GM21737 (cell line): ENCODE data around the gene MEPCE.

ENCODE experiments used
- ATAC-seq: cut with Tn5 transposase; IDR thresholded peaks from one replicate; pipeline ENCODE4 v1.9.1; 2021; ENCODE audit warnings: mild to moderate bottlenecking, moderate library complexity; ENCODE audit not compliant: unreplicated experiment

The MEPCE gene

GRCh38 chr7:100456562-100456961, 26.9 kb downstream of the MEPCE start:
- ATAC-seq = no peak

- no peak for ATAC-seq
Measured at GRCh38 chr7:100457033-100457432, 27.4 kb downstream of the MEPCE start.

DNA sequence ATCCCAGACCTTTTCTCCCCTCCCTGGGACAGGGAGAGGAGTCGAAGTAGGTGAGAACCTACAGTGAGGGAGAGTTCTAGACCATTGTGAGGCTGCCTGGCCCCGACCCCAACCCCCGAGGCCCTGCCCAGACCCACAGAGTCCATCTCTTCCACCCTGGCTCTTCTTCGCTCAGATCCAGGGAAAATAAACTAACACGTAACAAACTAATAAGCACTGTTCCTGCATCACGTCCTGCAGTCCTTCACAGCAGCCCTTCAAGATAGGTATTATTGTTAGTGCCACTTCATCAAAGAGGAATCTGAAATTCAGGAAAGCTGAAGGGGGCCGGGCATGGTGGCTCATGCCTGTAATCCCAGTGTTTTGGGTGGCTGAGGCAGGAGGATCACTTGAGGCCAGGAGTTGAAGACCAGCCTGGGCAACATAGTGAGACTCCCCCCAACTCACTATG, 34.6 kb downstream of the MEPCE start, which contains the start of gene SPACDR:
Gene SPACDR, minus strand, starts transcription at position 51 of the 451 bp plus-strand sequence. CDS start 235 bp downstream, outside the sequence.
- ATAC-seq = no peak

DNA sequence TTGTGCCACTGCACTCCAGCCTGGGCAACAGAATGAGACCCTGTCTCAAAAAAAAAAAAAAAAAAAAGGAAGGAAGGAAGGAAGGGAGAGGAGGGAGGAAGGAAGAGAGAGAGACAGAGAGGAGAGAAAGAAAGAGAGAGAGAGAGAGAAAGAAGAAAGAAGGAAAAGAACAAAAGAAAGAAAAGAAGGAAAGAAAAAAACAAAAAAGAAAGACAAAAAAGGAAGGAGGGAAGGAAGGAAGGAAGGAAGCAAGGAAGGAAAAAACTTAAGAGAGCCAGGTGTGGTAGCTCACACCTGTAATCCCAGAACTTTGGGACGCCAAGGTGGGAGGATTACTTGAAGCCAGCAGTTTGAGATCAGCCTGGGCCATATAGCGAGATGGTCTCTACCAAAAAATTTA, 35.2 kb downstream of the MEPCE start:
- ATAC-seq = no peak

GRCh38 chr7:100465299-100465698, 35.7 kb downstream of the MEPCE start:
- no peak for ATAC-seq

DNA sequence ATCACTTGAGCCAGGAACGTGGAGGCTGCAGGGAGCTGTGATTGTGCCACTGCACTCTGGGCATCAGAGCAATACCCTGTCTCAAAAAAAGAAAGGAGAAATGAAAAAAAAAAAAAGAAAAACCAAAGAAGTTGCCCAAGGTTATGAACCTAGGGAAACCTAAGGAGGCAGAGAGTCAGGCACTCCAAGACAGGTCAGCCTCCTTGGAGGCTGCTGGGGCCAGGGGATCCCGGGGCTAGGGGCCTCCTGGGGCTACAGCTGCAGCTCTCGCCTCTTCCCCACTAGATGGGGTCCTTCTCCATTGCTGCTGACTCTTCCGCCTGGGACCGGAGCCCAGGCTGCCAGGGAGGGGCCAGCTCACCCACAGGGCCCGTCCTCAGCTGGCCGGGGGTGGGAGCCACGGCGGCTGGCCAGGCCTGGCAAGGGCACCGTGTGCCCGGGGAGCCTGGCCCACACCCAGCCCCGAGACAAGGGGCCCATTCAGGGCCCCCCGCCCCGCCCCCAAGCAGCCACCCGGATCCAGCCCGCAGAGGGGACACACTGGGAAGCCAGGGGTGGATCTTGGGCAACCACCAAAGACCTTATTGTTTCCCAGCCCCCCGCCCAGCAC, 36.2 kb downstream of the MEPCE start:
- ATAC-seq = no peak

GRCh38 chr7:100466653-100467605, 37.3 kb downstream of the MEPCE start:
- ATAC-seq = no peak

DNA sequence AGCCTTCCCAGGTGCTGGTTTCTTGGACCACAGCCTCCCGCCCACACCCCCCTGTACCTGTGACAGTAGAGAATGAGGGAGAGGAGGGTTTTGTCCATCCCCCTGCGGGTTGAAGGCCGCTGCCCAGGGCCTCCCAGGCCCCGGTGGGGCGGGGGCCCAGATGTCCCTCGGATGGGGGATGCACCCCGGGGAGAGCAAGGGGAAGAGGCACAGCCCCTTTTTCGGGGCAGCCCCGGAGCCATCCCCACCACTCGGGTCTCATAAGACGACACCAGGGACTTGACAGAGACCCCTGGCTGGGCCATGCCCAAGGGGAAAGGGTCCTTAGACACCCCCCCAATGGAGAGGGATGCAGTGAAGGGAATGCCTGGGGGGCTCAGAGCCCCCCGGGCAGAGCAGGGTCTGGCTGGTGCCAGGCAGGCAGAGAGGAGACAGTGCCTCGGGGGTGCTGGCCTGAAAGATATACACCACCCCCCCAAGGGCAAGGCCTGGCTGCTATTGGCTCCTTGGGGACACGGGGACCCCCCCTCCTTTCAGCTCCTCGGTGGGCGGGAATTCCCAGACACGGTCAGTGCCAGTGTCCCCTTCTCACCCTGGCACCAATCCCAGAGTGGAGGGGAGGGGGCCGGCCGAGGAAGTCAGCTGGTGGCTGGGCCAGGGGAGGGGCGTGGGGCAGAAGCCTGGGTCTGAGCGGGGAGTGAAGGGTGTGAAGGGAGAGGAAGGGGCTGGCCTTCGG, 38.2 kb downstream of the MEPCE start:
- no peak for ATAC-seq

- ATAC-seq = no peak
Measured at GRCh38 chr7:100469227-100470044, 39.8 kb downstream of the MEPCE start.

GRCh38 chr7:100471021-100471420, 41.4 kb downstream of the MEPCE start:
- ATAC-seq = no peak

DNA sequence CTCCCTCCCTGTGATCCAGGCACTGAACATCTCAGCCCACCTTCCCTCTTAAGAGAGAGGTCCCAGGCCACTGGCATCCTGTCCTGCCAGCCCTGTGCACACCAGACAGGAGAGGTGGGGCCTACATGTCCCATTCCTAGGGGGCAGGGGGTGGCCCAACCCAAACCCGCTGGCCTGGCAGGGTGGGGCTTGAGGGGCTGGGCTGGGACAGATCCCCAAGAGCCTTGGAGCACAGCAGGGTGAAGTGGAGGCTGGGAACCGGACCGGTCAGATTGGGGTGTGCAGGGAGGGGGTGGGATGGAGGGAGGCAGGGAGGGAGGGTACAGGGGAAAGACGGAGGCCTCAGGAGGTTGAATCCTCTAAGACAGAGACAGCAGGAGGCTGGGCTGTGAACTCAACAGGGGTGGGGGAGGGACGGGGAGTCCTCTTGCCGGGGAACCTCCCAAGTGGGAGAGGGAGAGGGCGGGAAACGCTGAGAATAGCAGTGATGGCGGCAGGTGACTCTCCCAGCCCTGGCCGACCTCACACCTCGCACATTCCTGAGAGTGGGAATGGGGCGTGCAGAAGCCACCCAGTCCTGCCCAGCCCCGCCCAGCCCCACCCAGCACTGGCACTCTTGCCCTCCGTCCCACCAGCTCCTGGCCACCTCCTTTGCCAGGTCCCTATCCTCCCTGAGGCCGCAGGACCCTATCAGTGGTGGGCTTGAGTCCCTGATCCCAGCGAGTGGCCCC, 42.7 kb downstream of the MEPCE start:
- no peak for ATAC-seq

- ATAC-seq = no peak
Measured at GRCh38 chr7:100472854-100473499, 43.3 kb downstream of the MEPCE start.

GRCh38 chr7:100475549-100475948, 45.9 kb downstream of the MEPCE start:
- no peak for ATAC-seq

DNA sequence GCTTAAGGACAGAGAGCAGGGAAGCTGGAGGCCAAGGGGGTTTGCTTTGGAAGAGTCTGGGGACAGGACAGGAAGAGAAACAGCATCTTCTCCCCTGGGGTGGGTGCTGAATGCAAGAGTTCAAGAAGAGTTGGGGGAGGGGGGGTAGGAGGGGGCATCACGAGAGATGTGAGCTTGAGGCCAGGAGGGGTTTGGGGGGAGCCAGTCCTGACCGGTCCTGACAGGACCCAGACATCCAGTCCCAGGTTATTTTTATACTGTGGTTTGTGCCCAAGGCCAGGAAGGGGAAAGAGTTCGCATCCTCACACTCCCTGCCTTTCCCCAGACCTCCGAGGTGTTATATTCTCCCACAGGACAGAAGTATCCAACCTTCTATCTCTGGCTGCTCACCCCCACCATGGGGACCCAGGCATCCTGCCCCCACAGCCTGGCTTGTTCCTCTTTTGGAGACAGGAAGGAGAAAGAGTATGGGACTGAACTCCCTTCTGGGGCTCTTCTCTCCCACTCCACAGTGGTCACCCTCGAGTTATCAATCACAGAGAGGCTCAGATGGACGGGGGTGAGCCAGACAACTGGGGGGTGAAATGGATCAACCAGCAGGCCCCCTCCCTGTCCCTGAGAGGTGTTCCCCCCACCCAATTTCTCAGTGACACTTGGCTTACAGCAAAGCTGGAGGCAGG, 46.6 kb downstream of the MEPCE start:
- no peak for ATAC-seq

DNA sequence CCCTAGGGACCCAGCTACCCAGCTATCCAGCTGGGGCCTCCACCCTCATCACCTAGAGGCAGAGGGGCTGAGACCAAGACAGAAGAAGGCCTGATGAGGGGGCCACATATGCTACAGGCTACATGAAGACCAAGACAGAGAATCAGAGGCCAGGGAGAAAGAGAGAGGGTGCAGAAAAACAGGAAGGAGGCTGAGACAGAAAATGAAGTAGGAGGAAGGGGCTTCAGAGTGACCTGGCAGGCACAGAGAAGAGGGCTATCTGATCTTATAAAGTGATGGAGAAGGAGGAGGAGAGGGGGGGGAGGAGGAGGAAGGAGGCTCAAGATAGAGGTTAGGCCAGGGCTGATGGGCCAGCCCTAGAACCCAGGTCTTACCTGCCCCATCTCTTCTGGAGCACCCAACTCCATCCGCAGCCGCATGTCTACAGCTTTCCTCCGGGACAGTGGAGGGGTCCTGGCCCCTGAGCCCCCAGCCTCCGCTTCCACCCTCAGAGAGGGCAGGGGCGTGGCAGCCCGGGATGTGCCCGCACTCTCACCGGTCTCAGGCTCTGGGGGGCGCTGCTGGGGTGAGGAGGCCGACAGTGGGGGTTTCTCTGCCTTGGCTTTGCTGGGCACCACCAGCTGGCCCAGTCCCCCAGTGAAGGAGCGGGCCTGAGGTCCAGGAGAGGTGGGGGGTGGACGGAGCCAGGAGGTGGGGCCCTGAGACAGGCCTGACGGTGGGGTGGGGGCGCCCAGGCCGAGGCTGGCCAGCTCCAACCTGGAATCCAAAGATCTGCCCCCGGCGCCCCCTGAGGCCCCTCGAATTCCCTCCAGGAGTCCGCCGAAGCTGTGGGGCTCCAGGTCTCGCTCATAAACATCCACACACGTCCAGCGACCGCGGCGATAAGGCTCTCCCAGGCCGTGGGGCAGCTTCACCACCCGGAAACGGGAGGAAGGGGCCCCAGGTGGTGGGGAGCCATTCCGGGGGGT, 47.6 kb downstream of the MEPCE start:
- ATAC-seq = no peak

DNA sequence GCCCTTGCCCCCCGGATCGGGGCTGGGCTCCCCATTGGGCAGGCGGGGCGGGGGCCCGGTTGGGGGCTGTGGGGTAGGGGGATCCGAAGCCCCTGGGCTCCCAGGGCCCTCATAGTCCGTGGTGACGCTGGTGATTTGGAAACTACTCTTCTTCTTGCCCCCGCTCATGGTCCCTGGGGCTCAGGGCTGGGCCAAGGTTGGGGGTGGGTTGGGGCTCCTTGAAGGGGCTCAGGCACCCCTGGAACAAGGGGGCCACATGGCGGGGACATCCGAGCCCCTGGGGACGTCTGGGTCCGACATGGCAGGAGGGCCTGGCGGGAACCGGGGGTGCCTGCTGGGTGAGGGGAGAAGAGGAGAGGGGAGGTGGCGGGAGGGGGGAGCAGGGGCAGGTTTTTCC, 48.2 kb downstream of the MEPCE start:
- ATAC-seq = no peak

DNA sequence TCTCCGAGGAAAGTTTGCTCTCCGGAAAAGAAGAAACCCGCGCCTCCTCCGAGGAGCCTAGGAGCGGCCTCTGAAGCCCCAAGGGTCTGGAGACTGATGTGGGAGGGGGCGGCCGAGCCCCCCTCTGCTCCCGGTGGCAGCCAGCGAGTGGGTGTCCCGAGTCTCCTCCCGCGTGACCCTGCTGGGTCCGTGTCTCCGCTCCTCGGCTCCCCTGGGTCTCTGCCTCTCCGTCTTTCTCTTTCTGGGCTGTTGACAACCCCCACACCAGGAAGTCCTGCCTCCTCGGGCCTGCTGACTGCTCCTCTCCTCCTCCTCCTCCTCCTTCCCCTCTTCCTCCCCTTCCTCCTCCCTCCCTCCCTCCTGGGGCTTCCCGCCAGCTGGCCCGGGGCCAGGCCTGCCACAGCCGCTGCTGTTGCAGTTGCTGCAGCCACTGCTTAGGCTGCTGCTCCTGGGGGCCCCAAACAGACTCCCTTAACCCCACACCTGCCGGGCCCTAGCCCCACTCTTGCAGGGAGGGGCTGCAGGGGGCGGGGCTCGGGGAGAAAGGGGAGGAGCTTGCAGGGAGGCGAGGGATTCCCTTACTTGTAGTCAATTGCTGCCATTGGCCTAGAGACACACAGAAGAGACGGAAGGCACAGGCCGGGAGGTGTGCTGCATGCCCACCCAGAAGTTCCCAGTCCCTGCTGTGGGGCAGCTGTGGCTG, 49.5 kb downstream of the MEPCE start, which contains the start of gene TSC22D4:
Gene TSC22D4, minus strand, starts transcription at position 257 of the 703 bp plus-strand sequence. CDS start 1,176 bp downstream, outside the sequence.
- ATAC-seq = peak; percentile 62
